Keratinocyte (primary cell): ENCODE results near the gene TTC39C. TPM values are rescaled to one million over a fixed set of nuclear protein-coding genes. Genes with fewer than 3 reads are reported as not detected.

Experiments
- DNase-seq: peaks from one replicate; pipeline ENCODE4 v3.0.0-alpha.2; 2011; ENCODE audit warnings: low read depth, missing footprints, low spot score
- FAIRE-seq: peaks from 2 replicates; lab custom pipeline; 2011; peaks lifted over from hg19 to GRCh38; lab: Jason Lieb, UNC
- H2AFZ ChIP-seq: 2 replicates; pipeline ENCODE4 v1.6.0; 2012; ENCODE audit warnings: low read length, control low read depth, inconsistent platforms; ENCODE audit not compliant: control insufficient read depth
- H3K27ac ChIP-seq: 2 replicates; pipeline ENCODE4 v1.5.1; 2011; ENCODE audit warnings: low read length; ENCODE audit not compliant: control insufficient read depth, insufficient read depth
- H3K27me3 ChIP-seq: 3 replicates; pipeline ENCODE4 v1.6.0; 2011; ENCODE audit warnings: low read length; ENCODE audit not compliant: control insufficient read depth, insufficient read depth; ENCODE audit errors: extremely low read depth
- H3K36me3 ChIP-seq, 2 experiments: 2 replicates in 1 of 2; 3 replicates in 1 of 2; pipeline ENCODE4 v1.5.1; 2011; ENCODE audit warnings: low read length in 2 of 2, mild to moderate bottlenecking in 1 of 2; ENCODE audit not compliant: control insufficient read depth in 2 of 2, insufficient read depth in 2 of 2; ENCODE audit errors: extremely low read depth in 1 of 2
- H3K4me1 ChIP-seq: 3 replicates; pipeline ENCODE4 v1.5.1; 2011; ENCODE audit warnings: low read length; ENCODE audit not compliant: control insufficient read depth, insufficient read depth; ENCODE audit errors: extremely low read depth
- H3K4me2 ChIP-seq: 3 replicates; pipeline ENCODE4 v1.6.0; 2011; ENCODE audit warnings: low read depth, low read length; ENCODE audit not compliant: control insufficient read depth, insufficient read depth; ENCODE audit errors: extremely low read depth
- H3K4me3 ChIP-seq, 3 experiments: fragments of 200-600 bp in 1 of 3; sonication (generic) in 1 of 3; 2 replicates in 2 of 3; 3 replicates in 1 of 3; pipeline ENCODE4 v1.5.1; 2011 to 2016; ENCODE audit warnings: low read length in 3 of 3, mild to moderate bottlenecking in 3 of 3, control low read depth in 2 of 3, inconsistent platforms in 1 of 3, low read depth in 1 of 3, mixed read lengths in 1 of 3, mixed run types in 1 of 3, moderate library complexity in 1 of 3; ENCODE audit not compliant: control insufficient read depth in 2 of 3, insufficient read depth in 2 of 3; ENCODE audit errors: extremely low read depth in 1 of 3
- H3K79me2 ChIP-seq: 2 replicates; pipeline ENCODE4 v1.6.0; 2012; ENCODE audit warnings: low read length; ENCODE audit not compliant: control insufficient read depth, insufficient read depth
- H3K9ac ChIP-seq: 3 replicates; pipeline ENCODE4 v1.6.0; 2011; ENCODE audit warnings: low read length; ENCODE audit not compliant: control insufficient read depth, insufficient read depth; ENCODE audit errors: extremely low read depth
- H3K9me1 ChIP-seq: 3 replicates; pipeline ENCODE4 v1.6.0; 2011; ENCODE audit warnings: low read length; ENCODE audit not compliant: control insufficient read depth, insufficient read depth; ENCODE audit errors: extremely low read depth
- H3K9me3 ChIP-seq: 2 replicates; pipeline ENCODE4 v1.5.1; 2012; ENCODE audit warnings: low read depth, low read length; ENCODE audit not compliant: control insufficient read depth
- H4K20me1 ChIP-seq: 3 replicates; pipeline ENCODE4 v1.6.0; 2011; ENCODE audit warnings: low read length; ENCODE audit not compliant: control insufficient read depth, insufficient read depth; ENCODE audit errors: extremely low read depth
- CTCF ChIP-seq, 3 experiments: IDR thresholded peaks in 1 of 3; conservative IDR thresholded peaks in 1 of 3; optimal IDR thresholded peaks in 1 of 3; 2 replicates in 2 of 3; 3 replicates in 1 of 3; pipeline versions ENCODE3 to v1.5.1; 2011; ENCODE audit warnings: low read length in 3 of 3, mild to moderate bottlenecking in 3 of 3, moderate library complexity in 2 of 3, control low read depth in 1 of 3, inconsistent platforms in 1 of 3; ENCODE audit not compliant: insufficient read depth in 2 of 3; ENCODE audit errors: extremely low read depth in 1 of 3
- EZH2 ChIP-seq: IDR thresholded peaks from one replicate; pipeline ENCODE4 v1.6.1; 2012; ENCODE audit warnings: inconsistent platforms, mild to moderate bottlenecking, low read length, moderate library complexity
- dilution Hi-C: fragments of 300-500 bp; cut with MboI; formaldehyde crosslinking; loops from one replicate; pipeline ENCODE4 v1.7.0; 2020; ENCODE audit warnings: low sequenced_read_pairs; ENCODE audit not compliant: extremely low pct_ligation_motif_present
- polyA plus RNA-seq, 5 experiments: library from polyadenylated mRNA; depleted of rRNA in 3 of 5; stranded (reverse) in 3 of 5; stranded (forward) in 1 of 5; unstranded in 1 of 5; fragments of >200 nt; gene quantifications; 1 replicate in 1 of 5; 2 replicates in 3 of 5; 3 replicates in 1 of 5; pipeline versions ENCODE4 v1.2.1 to v1.2.3, GENCODE V29; 2011 to 2012; ENCODE audit warnings: missing spikeins in 2 of 5, low read depth in 1 of 5, low replicate concordance in 1 of 5

The TTC39C gene
- polyA plus RNA-seq, 1 donor (not counting 4 experiments of a cell fraction or from before 2014, with no cell fraction given): 26.8 TPM

DNA sequence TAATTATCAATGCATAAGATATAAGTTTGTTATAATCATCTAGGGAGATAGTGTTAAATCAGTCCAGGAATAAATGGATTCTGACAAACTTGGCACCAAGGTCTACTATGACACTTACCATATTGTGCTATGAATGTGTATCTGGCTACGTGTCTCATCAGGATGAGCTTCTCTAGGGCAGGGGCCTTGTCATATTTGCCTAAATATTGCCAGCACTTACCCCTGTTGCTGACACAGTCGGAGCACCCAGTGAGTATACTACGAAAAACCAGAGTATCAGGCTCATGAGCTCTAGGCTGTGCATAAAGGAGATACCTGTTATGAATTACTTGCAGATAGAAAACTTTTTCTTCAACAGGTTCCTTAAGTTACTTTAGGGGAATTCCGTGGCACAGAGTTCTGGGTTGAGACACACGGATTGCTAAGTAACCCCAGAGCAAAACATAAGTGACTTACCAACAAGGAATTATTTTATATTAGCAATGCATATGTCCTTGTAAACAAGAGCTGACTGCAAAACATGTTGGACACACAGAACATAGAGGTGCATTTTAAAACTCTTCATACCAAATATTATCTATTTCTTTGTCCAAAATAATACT lies 7.7 kb upstream of the TTC39C start:
- Histone ChIP-seq H3K27ac (no peak overlapping the region), H3K4me2 (no peak overlapping the region), H3K36me3 (no peaks in the 10 kb centered on the region), H3K9me3 (no peaks in the 10 kb centered on the region), H2AFZ (no peak overlapping the region), H3K79me2 (no peaks in the 10 kb centered on the region), H3K9ac (no peak overlapping the region), H4K20me1 (no peaks in the 10 kb centered on the region), H3K4me1 (no peaks in the 10 kb centered on the region), H3K4me3 (no peak overlapping the region), H3K9me1 (no peaks in the 10 kb centered on the region), H3K27me3 (peaks cover 3% of the 10 kb centered on the region)
- TF ChIP-seq CTCF (optimal IDR thresholded peaks at IDR 0.05 in 1 of 3, IDR thresholded peaks at IDR 0.05 in 1 of 3, conservative IDR thresholded peaks at IDR 0.05 in 1 of 3; ENCODE audit: extremely low read depth in 1 of 3, insufficient read depth in 2 of 3, low read length in 3 of 3): no peak
- TF ChIP-seq EZH2: no peak
- dilution Hi-C loops: no loop called here
- DNase-seq: no peak
- FAIRE-seq: no peak

GRCh38 chr18:24009246-24009645 lies 5.3 kb upstream of the TTC39C start:
- TF ChIP-seq CTCF (optimal IDR thresholded peaks at IDR 0.05 in 1 of 3, IDR thresholded peaks at IDR 0.05 in 1 of 3, conservative IDR thresholded peaks at IDR 0.05 in 1 of 3; ENCODE audit: extremely low read depth in 1 of 3, insufficient read depth in 2 of 3, low read length in 3 of 3) (no peak), EZH2 (no peak)
- no peaks in the 10 kb centered on the region for H3K9me3 ChIP-seq
- H3K36me3 ChIP-seq: no peaks in the 10 kb centered on the region
- no peak for FAIRE-seq
- no peak overlapping the region for H3K4me2 ChIP-seq
- H3K27me3 ChIP-seq: peaks cover 3% of the 10 kb centered on the region
- no peak for DNase-seq
- dilution Hi-C loops: no loop called here
- H3K9ac ChIP-seq: no peak overlapping the region
- H3K27ac ChIP-seq: no peak overlapping the region
- H3K9me1 ChIP-seq: no peaks in the 10 kb centered on the region
- H2AFZ ChIP-seq: no peak overlapping the region
- no peaks in the 10 kb centered on the region for H4K20me1 ChIP-seq
- H3K79me2 ChIP-seq: no peaks in the 10 kb centered on the region
- no peaks in the 10 kb centered on the region for H3K4me1 ChIP-seq
- H3K4me3 ChIP-seq: no peak overlapping the region
